A673 (cell line): ENCODE data around the gene ECI2.

Experiments
- CTCF ChIP-seq: fragments of 300-800, 200-600 bp; sonication (generic); conservative IDR thresholded peaks from 2 replicates; pipeline ENCODE4 v1.5.1; 2017; ENCODE audit warnings: low read depth, mild to moderate bottlenecking, antibody characterized with exemption, low read length, moderate library complexity, mixed read lengths
- EZH2 ChIP-seq: fragments of 200-600 bp; sonication (generic); IDR thresholded peaks from 2 replicates; pipeline ENCODE4 v1.6.1; 2017; ENCODE audit warnings: borderline replicate concordance, low read depth, mild to moderate bottlenecking, mixed read lengths, antibody characterized with exemption, low read length; ENCODE audit not compliant: poor library complexity, severe bottlenecking

GRCh38 chr6:4101298-4101697 is 34.1 kb downstream of the ECI2 start:
- no peak for TF ChIP-seq CTCF
- no peak for TF ChIP-seq EZH2
